ENCODE measurements around the gene ATP8A2.

ATP8A2 gene

GRCh38 chr13:26074706-26075105 lies 702.9 kb downstream of the ATP8A2 start:
- no peak for DNase-seq (ENCODE audit: low read depth)

Data from activated T-cell treated with anti-CD3 and anti-CD28 coated beads for 48 hours (primary cell).